Stimulated activated CD4-positive, alpha-beta T cell treated with anti-CD3 and anti-CD28 coated beads, Interleukin-1b, Interleukin-23, amount 100 ng/mL, for 1 hour (primary cell): ENCODE data around the gene PLEKHB2.
A peak's percentile ranks its signal among the peaks of the same experiment; 100 is the strongest.
"Not testable (repeated sequence)": the region's sequence is repeated elsewhere in the genome, so short reads cannot be mapped to it uniquely, and the experiment has no call there.

Experiments
- DNase-seq, 2 donors: peaks; one replicate each; pipeline ENCODE4 v3.0.0-alpha.2; 2020; ENCODE audit warnings: low read depth in 2 of 2

The PLEKHB2 gene

DNA sequence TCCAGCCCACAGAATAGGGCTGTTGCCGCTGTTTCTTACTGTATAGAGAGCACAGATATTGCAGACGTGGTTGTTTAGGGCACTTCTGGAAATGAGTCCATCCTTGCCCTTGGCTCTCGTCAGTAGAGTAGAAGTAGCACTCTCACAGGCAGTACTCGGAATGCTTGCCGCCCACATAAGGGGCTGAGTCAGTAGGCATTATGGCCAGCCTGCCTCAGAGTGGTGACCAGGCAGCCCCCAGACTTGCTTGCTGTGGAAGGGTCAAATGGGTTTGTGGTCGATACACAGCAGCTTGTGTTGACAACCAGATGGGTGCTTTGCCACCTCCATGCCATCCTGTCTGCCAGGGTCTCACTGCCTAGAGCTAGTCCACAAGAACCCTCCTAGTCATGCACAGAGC is 38.7 kb downstream of the PLEKHB2 start:
- DNase-seq: no peak

DNA sequence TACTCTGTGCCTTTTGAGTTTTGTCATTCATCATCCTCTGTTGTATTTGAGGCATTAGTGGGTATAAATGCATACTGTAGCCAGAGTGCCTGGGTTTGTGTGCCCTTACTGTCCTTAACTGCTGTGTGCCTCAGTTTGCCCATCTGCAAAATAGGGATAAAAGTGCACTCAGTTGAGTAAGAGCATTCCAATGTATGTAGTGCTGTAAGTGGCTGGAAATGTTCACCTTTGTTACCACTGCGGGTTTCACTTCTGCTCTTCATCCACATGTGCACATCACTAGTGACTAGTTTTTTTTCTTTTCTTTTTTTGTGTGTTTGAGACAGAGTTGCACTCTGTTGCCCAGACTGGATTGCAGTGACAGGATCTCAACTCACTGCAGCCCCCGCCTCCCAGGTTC is 39.9 kb downstream of the PLEKHB2 start:
- DNase-seq: no peak

- no peak for DNase-seq
Observed at GRCh38 chr2:131146231-131146630, 41.1 kb downstream of the PLEKHB2 start.

DNA sequence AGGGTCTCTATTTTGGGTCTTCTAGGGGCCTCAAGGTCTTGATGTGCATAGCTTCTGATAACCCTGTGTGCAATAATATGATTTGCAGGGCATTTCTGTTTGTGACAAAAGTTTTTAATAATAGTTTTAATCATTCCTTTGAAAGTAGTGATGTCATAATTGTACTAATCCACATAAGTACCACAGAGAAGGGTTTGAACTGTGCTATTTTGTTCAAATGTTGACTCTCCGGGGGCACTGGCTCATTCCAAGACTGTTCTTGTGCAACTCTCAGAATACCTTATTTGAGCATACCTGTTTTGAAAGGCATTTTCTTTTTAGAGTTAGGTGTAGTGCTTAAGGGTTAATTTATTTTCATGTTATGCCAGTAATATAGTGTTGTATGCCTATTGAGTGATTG is 41.6 kb downstream of the PLEKHB2 start:
- no peak for DNase-seq

GRCh38 chr2:131148426-131148825 is 43.3 kb downstream of the PLEKHB2 start:
- no peak for DNase-seq

- DNase-seq: not testable (repeated sequence)
Observed at GRCh38 chr2:131150109-131150508, 45.0 kb downstream of the PLEKHB2 start.

DNA sequence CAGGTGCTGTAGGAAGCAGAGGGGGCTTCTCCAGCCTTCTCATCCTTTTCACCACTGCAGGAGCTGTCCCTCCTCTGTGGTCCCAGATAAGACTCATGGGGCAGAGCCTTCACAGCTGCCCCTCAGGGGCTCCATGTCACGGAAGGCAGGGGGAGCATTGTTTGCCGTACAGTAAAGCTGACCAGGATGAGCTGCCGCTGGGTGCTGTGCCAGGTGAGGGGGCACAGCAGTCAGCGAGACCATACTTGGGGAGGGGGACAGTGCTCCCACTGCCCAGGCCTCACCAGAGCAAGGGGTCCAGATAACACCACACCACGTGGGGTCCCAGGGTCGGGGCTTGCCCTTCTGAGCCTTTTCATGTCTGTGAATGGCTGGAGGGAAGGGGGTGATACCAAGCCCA is 46.3 kb downstream of the PLEKHB2 start:
- no peak for DNase-seq

- DNase-seq: no peak
Observed at GRCh38 chr2:131152074-131152473, 46.9 kb downstream of the PLEKHB2 start.

DNA sequence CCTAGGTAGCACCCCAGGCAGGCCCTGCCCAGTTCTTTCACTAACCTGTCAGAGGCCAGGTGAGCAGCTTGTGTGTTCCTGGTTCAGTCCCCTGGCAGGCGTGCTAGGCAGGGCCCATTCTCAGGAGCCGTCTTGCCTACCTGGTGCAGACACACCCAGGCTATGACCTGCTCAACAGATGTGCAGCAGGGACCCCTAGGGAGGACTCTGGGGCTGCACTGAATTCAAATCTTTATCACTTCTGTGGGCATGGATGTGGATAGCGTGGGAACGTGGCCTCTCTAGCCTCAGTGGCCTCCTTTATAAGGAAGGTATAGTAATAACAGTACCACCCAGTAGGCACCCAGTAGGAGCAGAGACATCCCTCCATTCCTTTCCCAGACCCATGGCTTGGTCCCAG is 48.4 kb downstream of the PLEKHB2 start:
- DNase-seq: no peak

- peak; percentile 13 to 48 for DNase-seq
Observed at GRCh38 chr2:131154071-131154531, 49.0 kb downstream of the PLEKHB2 start.

GRCh38 chr2:131154647-131155046 is 49.5 kb downstream of the PLEKHB2 start:
- no peak for DNase-seq

- no peak for DNase-seq
Observed at GRCh38 chr2:131155208-131155855, 50.2 kb downstream of the PLEKHB2 start.

DNA sequence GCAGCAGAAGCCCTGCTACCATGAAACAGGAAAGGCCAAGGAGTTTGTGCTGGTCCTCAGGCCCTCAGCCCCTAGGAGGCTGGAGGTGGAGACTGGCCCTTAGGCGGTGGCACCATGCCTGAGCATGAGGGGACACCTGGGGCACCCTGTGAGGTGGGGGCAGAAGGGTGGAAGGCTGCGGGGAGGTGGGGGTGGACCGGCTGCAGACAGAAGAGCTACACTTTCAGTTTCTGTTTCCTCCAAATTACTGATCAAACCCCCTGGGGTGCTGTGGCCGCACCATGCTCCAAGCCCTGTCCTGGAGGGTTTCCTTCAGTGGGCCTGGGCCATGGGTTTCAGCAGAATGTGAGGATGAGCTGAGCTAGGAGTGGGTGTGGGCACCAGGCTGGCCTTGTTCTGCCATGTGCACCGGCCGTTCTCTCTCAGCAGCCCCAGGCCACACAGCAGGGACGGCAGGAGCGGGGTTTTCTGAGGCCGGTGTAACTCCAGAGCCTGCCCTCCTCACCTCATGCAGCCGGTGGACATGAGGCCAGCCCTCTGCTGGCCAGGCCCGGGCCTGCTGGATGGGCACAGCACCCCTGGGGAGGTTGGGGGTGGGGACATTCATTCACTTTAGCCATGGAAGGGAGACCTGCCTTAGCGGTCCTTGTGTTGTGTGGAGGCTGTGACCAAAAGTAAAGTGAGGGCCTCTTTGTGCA is 51.5 kb downstream of the PLEKHB2 start:
- no peak for DNase-seq

GRCh38 chr2:131165562-131165961 is 60.4 kb downstream of the PLEKHB2 start:
- not testable (repeated sequence) for DNase-seq

DNA sequence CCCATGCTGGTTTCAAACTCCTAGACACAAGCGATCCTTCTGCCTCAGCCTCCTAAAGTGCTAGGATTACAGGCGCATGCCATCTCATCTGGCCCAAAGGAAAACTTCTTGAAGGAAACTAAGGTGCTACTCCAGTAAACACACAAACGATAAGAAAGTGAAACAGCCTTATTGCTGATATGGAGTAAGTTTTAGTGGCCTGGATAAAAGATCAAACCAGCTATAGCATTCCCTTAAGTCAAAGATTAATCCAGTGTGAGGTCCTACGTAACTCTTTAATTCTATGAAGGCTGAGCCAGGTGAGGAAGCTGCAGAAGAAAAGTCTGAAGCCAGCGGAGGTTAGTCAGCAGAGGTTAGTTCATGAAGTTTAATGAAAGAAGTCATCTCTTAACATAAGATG is 63.4 kb downstream of the PLEKHB2 start:
- DNase-seq: no peak

GRCh38 chr2:131178050-131178449 is 72.9 kb downstream of the PLEKHB2 start:
- not testable (repeated sequence) for DNase-seq

DNA sequence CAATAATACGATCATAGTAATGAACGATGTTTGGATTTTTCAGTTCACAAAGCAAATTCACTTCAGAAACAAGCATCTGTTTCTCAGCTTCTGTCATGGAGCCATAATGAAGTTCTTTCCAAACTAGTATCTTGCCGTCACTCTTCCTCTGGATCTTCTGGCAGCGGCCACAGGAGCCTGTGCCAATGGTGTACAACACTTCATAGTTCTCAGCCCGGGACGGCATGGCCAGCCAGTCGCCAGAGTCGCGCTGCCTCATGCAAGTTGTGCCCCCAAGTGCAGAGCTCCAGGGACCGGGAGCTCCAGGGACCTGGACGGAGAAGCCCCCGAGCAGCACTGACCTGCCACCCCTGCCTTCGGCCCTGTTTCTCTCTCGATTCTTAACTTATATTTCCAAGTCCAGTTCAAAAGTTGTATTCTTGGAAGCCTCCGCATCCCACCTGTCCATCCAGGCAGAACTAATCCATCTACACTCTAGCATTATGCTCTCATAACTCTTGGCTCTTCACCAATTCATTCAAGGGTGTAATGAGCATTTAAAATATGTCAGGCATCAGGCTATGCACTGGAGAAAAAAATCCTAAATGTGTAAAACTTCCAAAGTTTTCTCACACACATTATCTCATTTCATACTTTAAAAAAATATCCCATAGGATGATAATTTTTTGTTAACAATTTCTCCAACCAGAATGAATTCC is 73.7 kb downstream of the PLEKHB2 start:
- not testable (repeated sequence) for DNase-seq

GRCh38 chr2:131181451-131181850 is 76.3 kb downstream of the PLEKHB2 start:
- DNase-seq: not testable (repeated sequence)

- DNase-seq: not testable (repeated sequence)
Observed at GRCh38 chr2:131193421-131193820, 88.3 kb downstream of the PLEKHB2 start.

GRCh38 chr2:131196186-131196585 is 91.0 kb downstream of the PLEKHB2 start:
- DNase-seq: not testable (repeated sequence)
